ENCODE measurements around the gene ABCA2. TPM values are rescaled to one million over a fixed set of nuclear protein-coding genes. Genes with fewer than 3 reads are reported as not detected.

Gene ABCA2
- total RNA-seq, 1 donor from 2014 or later = 16.2 TPM

DNA sequence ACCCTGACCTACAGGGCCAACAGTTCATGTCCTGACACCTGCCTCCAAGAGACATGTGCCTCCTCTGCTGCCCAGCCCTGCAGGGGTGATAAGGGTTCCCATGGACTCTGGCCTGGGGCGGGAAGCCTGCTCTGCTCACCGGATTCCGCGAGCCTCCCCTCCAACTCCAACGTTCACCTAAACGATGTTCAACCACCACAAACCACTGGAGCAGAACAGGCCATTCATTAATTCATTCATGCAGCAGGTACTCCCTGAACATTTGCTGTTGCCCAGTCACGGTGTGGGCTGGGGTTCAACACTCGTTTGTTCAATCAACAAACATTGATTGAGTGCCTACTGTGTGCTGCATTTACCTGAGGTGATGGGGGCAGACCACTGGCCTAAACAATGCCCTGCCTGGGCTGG, 46.0 kb upstream of the ABCA2 start:
- no peak for TF ChIP-seq EZH2 (IDR thresholded peaks at IDR 0.05; ENCODE audit: insufficient read depth, low read length)
- TF ChIP-seq, protein P1, sequence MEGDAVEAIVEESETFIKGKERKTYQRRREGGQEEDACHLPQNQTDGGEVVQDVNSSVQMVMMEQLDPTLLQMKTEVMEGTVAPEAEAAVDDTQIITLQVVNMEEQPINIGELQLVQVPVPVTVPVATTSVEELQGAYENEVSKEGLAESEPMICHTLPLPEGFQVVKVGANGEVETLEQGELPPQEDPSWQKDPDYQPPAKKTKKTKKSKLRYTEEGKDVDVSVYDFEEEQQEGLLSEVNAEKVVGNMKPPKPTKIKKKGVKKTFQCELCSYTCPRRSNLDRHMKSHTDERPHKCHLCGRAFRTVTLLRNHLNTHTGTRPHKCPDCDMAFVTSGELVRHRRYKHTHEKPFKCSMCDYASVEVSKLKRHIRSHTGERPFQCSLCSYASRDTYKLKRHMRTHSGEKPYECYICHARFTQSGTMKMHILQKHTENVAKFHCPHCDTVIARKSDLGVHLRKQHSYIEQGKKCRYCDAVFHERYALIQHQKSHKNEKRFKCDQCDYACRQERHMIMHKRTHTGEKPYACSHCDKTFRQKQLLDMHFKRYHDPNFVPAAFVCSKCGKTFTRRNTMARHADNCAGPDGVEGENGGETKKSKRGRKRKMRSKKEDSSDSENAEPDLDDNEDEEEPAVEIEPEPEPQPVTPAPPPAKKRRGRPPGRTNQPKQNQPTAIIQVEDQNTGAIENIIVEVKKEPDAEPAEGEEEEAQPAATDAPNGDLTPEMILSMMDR (IDR thresholded peaks at IDR 0.05; ENCODE audit: insufficient read depth, low read depth, low read length) = no peak
- Histone ChIP-seq H3K27me3 (ENCODE audit: insufficient read depth, low read length) (no peaks in the 10 kb centered on the region), H3K4me1 (ENCODE audit: insufficient read depth, low read length) (peaks cover 16% of the 10 kb centered on the region), H3K4me3 (ENCODE audit: insufficient read depth, low read depth, low read length) (no peak overlapping the region), H3K4me2 (ENCODE audit: low read length) (no peak overlapping the region), H3K9ac (ENCODE audit: low read length) (no peak overlapping the region), H4K20me1 (ENCODE audit: insufficient read depth, low read length) (peaks cover 8% of the 10 kb centered on the region), H3K79me2 (ENCODE audit: insufficient read depth, low read length) (peaks cover 8% of the 10 kb centered on the region), H3K36me3 (ENCODE audit: insufficient read depth, low read length) (no peaks in the 10 kb centered on the region), H2AFZ (ENCODE audit: low read depth, low read length) (no peak overlapping the region), H3K9me3 (ENCODE audit: insufficient read depth, low read depth, low read length) (no peaks in the 10 kb centered on the region), H3K27ac (ENCODE audit: low read depth, low read length) (no peak overlapping the region)
- FAIRE-seq = no peak
- Mint-ChIP-seq H3K9me3 (ENCODE audit: unreplicated experiment) (no peaks in the 10 kb centered on the region), H3K4me3 (ENCODE audit: unreplicated experiment) (peak overlapping the region; percentile 14), H3K27me3 (ENCODE audit: low read depth, unreplicated experiment) (peaks cover 28% of the 10 kb centered on the region), H3K4me1 (ENCODE audit: low read depth, unreplicated experiment) (no peaks in the 10 kb centered on the region), H3K36me3 (ENCODE audit: low read depth, unreplicated experiment) (peaks cover 3% of the 10 kb centered on the region), H3K27ac (ENCODE audit: unreplicated experiment) (no peak overlapping the region)
- DNase-seq (ENCODE audit: low read depth) = no peak

DNA sequence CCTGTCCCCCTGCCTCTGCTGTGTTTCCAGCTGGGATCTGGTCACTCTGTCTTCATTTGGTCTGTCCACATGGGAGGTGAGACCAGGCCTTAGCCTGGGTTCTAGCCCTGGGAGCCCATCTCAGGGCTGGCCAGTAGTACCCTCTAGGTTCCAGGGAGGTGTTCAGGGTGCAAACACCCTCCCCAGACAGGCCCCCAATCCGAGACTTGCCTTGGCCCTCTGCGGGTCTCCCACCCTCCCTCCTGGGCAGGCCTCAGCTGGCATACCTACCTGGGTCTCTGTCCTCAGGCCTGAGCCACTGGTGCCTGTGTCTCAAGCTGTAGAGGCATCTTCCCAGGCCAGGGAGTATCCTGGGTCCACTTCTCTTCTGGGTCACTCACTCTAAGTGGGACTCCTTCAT, 43.2 kb upstream of the ABCA2 start:
- Mint-ChIP-seq H3K27ac (ENCODE audit: unreplicated experiment) (no peak overlapping the region), H3K4me1 (ENCODE audit: low read depth, unreplicated experiment) (no peaks in the 10 kb centered on the region), H3K4me3 (ENCODE audit: unreplicated experiment) (peak overlapping the region; percentile 71), H3K27me3 (ENCODE audit: low read depth, unreplicated experiment) (peaks cover 29% of the 10 kb centered on the region), H3K36me3 (ENCODE audit: low read depth, unreplicated experiment) (peaks cover 3% of the 10 kb centered on the region), H3K9me3 (ENCODE audit: unreplicated experiment) (no peaks in the 10 kb centered on the region)
- H3K36me3 ChIP-seq (ENCODE audit: insufficient read depth, low read length) = no peaks in the 10 kb centered on the region
- DNase-seq (ENCODE audit: low read depth) (no peak), FAIRE-seq (no peak)
- TF ChIP-seq, protein P1 (IDR thresholded peaks at IDR 0.05; ENCODE audit: insufficient read depth, low read depth, low read length) = no peak
- TF ChIP-seq EZH2 (IDR thresholded peaks at IDR 0.05; ENCODE audit: insufficient read depth, low read length) = no peak
- H2AFZ ChIP-seq (ENCODE audit: low read depth, low read length) = peak overlapping the region; percentile 75
- H3K9me3 ChIP-seq (ENCODE audit: insufficient read depth, low read depth, low read length) = no peaks in the 10 kb centered on the region
- H3K9ac ChIP-seq (ENCODE audit: low read length) = peak overlapping the region; percentile 27
- peak overlapping the region; percentile 86 for H3K4me2 ChIP-seq (ENCODE audit: low read length)
- peaks cover 14% of the 10 kb centered on the region for H4K20me1 ChIP-seq (ENCODE audit: insufficient read depth, low read length)
- H3K4me1 ChIP-seq (ENCODE audit: insufficient read depth, low read length) = peaks cover 9% of the 10 kb centered on the region
- H3K27ac ChIP-seq (ENCODE audit: low read depth, low read length) = no peak overlapping the region
- H3K79me2 ChIP-seq (ENCODE audit: insufficient read depth, low read length) = no peaks in the 10 kb centered on the region
- no peaks in the 10 kb centered on the region for H3K27me3 ChIP-seq (ENCODE audit: insufficient read depth, low read length)
- no peak overlapping the region for H3K4me3 ChIP-seq (ENCODE audit: insufficient read depth, low read depth, low read length)

DNA sequence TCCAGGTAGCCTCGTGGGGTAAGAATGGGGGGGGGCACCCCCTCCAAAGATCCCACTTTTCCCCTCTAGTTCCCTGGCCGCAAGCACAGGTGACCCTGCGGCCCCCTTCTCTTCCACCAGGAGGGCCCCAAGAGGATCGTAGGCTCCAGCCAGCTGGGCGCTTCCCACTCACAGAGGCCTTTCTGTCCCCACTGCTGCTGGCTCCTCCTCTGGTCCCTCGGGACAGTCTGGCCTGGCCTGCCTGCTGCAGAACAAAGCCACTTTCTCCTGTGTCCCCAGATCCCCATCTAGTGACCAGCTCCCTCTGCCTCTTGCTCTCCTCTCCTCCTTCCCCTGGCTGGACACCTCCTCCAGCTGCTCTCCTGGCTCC, 42.9 kb upstream of the ABCA2 start:
- TF ChIP-seq, protein P1 (IDR thresholded peaks at IDR 0.05; ENCODE audit: insufficient read depth, low read depth, low read length) = no peak
- TF ChIP-seq EZH2 (IDR thresholded peaks at IDR 0.05; ENCODE audit: insufficient read depth, low read length) = no peak
- H3K79me2 ChIP-seq (ENCODE audit: insufficient read depth, low read length) = no peaks in the 10 kb centered on the region
- peak overlapping the region; percentile 27 for H3K9ac ChIP-seq (ENCODE audit: low read length)
- Mint-ChIP-seq H3K9me3 (ENCODE audit: unreplicated experiment) (no peaks in the 10 kb centered on the region), H3K27me3 (ENCODE audit: low read depth, unreplicated experiment) (peaks cover 26% of the 10 kb centered on the region), H3K36me3 (ENCODE audit: low read depth, unreplicated experiment) (peaks cover 3% of the 10 kb centered on the region), H3K27ac (ENCODE audit: unreplicated experiment) (no peak overlapping the region), H3K4me1 (ENCODE audit: low read depth, unreplicated experiment) (no peaks in the 10 kb centered on the region), H3K4me3 (ENCODE audit: unreplicated experiment) (peak overlapping the region; percentile 71)
- peak overlapping the region; percentile 61 for H3K4me3 ChIP-seq (ENCODE audit: insufficient read depth, low read depth, low read length)
- DNase-seq (ENCODE audit: low read depth) (no peak), FAIRE-seq (no peak)
- no peaks in the 10 kb centered on the region for H3K36me3 ChIP-seq (ENCODE audit: insufficient read depth, low read length)
- H4K20me1 ChIP-seq (ENCODE audit: insufficient read depth, low read length) = peaks cover 14% of the 10 kb centered on the region
- H3K4me1 ChIP-seq (ENCODE audit: insufficient read depth, low read length) = peaks cover 9% of the 10 kb centered on the region
- H3K27me3 ChIP-seq (ENCODE audit: insufficient read depth, low read length) = no peaks in the 10 kb centered on the region
- peak overlapping the region; percentile 75 for H2AFZ ChIP-seq (ENCODE audit: low read depth, low read length)
- H3K27ac ChIP-seq (ENCODE audit: low read depth, low read length) = no peak overlapping the region
- peak overlapping the region; percentile 86 for H3K4me2 ChIP-seq (ENCODE audit: low read length)
- no peaks in the 10 kb centered on the region for H3K9me3 ChIP-seq (ENCODE audit: insufficient read depth, low read depth, low read length)
